ENCODE data around the gene ATXN3.
A peak's percentile ranks its signal among the peaks of the same experiment; 100 is the strongest.

Gene ATXN3

DNA sequence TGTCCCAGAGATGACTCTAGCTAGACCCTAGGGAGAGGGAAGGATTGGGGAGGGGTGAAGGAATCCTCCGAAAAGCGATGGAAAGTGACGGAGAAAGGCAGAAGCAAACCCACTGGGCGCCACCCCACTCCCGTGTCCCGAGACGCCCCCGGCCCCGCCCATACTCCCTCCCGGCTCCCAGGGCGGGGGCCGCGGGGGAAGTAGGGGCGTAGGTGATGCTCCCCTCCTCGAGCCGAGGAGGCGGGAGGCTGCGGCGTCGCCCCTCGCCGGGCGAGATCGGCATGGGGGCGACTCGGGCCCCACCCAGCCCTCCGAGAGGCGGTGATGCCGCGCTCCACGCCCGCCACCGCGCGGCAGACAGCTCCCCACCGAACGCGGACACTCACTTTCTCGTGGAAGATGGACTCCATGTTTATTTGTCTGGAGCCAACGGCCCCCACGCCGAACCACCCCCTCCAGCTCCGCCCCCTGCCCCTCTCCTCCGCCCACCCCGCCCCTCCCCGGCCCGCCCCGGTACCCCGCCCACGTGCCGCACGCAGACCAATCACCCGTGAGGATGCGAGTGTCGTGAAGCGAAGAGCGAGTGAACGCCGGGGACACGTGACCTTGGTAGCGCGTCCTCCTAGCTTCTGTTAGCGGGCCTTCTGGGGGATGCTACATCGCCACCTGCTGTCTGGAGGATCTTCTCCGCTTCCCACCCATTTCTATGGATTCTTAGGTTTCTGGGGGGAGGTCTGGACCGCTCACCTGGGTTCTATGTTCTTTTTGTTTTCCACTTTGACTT, at the start of gene ATXN3:
TSS of gene ATXN3 (minus strand) at position 440 of the 784 bp plus-strand sequence. CDS start at position 410, 30 bp downstream.
- DNase-seq, result peak; percentile 90

DNA sequence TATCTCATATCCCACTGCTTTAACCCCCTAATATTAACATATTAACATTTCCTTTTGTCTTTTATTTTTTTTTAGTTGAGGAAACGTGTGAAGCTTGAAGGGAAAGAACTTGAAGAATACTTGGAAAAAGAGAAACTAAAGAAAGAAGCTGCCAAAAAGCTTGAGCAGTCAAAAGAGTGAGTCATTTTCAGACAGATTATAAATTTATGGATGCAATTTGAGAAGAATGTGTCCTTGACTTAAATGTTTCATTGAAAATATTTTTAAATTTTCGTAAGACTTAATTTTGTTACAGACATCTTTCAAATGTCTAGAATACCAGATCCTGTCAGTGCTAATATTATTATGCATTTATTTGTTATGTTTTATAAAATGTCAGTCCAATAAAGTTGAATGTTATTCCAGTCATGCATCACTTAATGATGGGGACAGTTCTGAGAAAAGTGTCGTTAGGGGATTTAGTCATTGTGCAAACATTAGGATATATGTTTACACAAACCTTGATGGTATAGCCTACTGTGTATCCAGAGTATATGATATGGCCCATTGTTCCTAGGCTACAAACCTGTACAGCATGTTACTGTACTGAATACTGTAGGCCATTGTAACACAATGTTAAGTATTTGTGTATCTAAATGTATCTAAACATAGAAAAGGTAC, 48.0 kb upstream of the ATXN3 start:
- no peak for DNase-seq

DNA sequence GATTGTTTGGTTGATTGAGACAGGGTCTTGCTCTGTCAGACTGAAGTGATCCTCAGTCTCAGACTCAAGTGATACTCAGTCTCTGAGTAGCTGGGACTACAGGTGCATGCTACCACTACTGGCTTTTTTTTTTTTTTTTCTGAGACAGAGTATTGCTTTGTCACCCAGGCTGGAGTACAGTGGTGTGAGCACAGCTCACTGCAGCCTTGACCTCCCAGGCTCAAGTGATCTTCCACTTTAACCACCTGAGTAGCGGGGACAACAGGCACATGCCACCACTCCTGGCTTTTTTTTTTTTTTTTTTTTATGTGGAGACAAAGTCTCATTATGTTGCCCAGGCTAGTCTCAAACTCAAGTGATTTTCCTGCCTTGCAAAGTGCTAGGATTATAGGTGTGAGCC, 47.2 kb upstream of the ATXN3 start:
- DNase-seq, result no peak

DNA sequence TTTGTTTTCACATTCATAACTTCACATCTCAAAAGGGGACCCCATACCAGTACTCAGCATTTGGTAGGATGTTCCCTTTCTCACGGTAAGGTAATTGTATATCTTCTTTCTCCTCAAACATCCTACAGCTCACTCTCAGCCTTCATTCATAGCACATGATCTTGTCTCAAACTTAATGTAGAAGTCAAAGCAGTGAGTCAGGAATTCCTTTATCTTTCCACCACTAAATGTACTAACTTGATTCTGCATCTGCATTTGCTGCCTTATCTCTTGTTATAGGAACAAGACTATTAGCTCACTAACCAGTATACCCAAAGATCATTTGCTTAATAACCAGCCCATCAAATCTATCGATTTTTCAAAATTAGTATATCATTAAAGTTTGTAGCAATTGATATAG, 38.3 kb upstream of the ATXN3 start:
- DNase-seq, result no peak

DNA sequence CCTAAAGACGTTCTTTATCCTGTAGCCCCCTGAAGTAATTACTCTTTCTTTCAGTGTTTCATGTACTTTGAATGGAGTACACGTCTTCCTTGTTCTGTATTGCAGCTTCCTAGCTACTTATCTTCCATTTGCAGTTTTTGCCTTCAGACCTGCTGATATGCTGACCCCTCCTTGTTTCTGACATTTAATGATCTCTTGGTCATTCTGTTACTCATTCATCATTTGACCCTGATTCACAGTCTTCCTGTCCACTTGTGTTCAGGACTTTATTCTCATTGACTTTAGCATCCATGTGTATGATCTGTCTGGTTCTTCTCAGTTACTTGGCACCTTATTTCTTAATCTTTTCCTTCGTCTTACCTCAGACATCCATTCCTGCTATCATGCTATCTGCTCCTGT, 37.6 kb upstream of the ATXN3 start:
- DNase-seq, result no peak

DNA sequence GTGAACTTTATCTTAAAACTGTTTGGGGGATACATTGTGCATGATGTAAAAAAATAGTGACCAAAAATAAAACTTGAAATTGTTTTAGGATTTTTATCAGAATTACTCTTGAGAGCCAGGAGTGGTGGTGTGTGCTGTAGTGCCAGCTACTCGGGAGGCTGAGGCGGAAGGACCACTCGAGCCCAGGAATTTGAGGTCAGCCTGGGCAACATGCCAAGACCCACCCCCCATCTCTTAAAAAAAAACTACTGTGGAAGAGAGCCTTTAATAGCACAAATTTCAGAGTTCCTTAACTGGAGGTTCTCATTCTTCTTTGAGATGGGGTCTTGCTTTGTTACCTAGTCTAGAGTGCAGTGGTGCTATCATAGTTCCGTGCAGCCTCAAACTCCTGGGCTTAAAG, 36.9 kb upstream of the ATXN3 start:
- DNase-seq, result no peak

DNA sequence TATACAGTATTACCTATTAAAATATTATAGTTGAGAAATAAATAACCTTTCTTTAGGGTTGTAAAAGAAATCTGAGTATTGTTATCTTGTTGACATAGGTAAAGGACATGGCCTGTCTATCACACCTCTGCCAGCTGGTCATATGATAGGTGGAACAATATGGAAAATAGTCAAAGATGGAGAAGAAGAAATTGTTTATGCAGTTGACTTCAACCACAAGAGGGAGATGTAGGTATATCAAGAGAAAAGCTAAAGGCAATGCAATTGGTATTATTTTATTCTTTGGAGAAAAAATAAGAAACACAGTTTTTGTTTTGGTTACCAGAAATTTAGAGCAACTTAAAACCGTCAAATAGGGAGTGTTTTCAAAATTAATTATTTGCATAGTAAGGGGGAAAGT, 28.9 kb upstream of the ATXN3 start:
- no peak for DNase-seq

DNA sequence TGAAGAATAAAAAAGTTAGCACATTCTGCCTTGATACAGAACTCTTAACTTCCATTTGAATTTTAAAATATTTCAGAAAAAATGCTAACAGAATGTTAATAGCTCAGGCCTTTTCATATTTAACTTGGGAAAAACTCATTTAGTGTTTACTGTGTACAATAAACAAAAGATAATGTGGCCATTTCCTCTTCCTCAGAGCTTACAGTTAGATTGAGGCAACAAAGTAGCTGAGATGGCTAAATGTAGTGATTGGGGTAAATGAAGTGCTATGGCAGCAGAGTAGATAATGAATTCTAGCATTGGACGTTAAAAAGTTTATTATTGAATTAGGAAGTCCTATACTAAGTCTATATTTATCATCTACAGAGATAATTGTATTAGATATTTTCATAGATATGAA, 28.1 kb upstream of the ATXN3 start:
- no peak for DNase-seq

DNA sequence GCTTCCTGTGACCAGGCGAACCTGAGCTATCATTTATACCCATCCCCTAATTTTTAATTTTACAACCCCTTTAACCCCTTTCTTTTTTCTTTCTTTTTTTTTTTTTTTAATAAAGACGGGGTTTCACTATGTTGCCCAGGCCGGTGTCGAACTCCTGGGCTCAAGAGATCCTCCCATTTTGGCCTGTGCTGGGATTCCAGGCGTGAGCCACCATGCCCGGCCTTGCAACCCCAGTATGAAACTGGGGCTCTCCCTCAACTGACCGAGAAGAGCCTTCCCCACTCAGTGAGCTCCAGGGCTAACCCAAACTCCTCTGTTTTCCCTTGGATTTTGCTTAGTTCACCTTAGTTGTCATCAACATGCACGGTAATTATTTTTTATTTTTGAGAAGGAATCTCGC, 16.4 kb upstream of the ATXN3 start:
- DNase-seq, result no peak

DNA sequence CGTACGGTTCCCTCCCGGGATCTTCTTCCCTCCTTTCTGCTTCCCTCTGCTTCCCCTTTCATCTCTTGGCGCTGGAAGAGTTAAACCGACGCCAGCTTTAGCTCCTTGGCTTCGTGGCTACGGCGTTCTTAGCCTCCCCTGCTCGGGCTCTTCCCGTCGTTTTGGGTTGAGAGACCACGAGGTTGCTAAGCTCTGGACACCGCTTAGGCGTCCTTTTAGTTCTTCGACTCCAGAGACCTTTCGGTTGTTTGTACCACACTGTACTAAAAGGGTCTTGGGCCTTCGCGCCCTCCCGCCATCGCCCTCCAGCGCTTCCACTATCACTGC, 15.9 kb upstream of the ATXN3 start:
- no peak for DNase-seq

DNA sequence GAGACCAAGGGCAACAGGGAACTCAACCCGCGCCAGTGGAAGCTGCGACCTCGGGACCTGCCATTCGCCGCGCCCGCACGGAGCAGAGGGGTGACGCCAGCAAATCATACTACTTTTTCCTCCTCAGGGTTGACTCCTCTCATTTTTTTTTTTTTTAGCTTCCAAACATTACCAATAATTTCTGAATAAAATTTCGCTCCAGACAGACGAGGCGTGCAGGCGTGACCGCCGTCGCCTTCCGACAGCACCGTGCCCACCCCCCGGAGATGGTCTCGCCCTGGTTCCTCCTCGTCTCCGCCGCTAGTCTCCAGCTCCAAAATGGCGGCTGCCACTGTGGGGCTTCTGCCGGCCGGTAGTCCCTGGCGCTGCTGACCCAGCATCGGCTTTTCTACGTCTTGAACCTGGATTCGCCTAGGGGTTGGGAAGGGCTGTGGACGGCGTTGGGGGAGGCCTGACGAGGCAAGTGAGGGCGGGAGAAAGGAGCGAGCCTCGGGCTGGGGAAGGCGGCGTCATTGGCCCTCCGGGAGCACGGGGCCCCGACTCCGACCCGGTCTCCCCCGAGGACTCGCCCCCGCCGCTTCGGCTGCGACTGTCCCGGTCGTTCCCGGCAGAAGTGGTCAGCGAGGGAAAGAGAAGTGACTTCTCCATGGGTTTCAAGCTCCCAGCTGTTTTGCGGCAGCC, 15.4 kb upstream of the ATXN3 start, which contains the start of the genes CPSF2 and NDUFB1:
TSS of gene CPSF2 (plus strand) at position 300 of the 681 bp plus-strand sequence. CDS start 9,016 bp downstream, outside the sequence.
TSS of gene NDUFB1 (minus strand) at position 37 of the 681 bp plus-strand sequence. CDS start 4,069 bp downstream, outside the sequence.
- peak; percentile 57 for DNase-seq

DNA sequence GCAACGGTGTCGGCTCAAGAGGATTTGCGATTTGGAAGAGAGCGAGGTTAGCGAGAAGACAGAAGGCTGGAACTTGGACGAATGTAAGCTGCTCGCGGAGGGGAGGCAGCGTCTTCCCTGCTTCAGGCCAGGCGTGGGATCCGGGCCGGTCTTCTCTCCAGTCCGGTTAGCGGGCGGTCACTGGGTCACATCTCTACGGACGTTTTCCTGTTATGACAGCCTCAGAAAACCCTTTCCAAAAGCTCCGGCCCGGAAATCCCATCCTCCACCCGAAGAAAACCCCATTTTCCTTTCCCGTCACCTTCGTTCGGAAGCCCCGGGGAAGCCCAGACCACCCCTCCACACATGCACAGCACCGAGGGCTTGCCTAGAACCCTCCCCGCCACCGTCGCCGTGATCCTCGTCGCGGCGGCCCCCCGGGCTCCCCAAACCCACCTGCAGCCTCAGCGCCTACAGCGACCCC, 14.9 kb upstream of the ATXN3 start:
- no peak for DNase-seq

DNA sequence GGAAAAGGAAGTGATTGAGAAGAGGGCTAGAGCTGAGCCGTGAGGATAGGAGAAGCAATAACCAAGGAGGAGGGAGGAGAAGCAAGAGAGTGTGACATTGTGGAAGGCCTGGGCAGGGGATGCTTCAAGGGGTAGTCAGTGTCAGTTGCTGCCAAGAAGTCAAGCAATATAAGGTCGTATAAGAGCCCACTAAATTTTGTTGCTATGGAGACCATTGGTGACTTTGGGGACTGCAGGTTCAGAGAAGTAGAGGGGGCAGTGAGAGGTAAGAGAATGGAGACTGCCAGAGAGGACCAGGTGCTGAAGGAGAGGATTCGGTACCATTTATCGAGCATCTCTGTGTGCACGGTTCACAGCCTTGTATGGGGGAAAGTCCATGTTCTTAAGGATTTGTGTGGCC, 3.1 kb upstream of the ATXN3 start:
- no peak for DNase-seq

DNA sequence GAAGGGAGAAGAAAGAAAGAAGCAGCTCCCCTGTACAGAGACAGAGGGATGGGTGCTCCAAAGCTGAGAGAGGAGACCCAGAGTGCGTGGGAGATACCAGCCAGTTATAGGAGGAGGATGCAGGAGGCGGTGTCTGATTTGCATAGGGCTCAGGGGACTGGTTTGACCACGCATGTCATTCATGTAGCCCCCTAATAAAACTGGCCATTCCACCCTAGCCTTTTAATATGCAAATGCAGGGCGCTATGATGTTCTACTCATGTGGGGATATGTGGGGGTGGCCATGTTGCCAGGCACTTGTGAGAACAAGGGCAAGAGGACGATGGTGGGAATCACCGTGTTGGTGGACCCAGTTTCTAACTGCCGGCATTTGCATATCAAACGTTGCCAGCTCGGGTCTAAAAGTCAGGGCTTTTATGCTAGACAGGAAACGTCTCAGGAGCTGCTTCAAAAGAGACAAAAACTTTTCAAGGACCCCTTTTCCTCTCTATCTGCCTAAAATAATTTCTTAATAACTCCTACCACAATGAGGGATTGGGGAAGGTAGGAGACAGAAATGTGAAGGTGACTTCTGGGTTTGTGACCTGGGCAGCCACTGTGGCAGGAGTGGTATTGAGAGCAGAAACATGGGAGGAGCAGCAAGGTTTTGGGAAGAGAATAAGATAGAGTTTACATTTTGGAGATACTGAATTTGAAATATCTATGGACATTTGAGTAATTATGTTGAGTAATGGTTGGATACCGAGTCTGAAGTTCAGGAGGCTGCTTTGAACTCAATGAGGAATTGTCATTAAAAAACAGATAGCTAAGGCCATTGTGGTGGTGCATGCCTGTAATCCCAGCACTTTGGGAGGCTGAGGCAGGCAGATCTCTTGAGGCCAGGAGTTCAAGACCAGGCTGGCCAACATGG, 2.2 kb upstream of the ATXN3 start:
- DNase-seq, result no peak

DNA sequence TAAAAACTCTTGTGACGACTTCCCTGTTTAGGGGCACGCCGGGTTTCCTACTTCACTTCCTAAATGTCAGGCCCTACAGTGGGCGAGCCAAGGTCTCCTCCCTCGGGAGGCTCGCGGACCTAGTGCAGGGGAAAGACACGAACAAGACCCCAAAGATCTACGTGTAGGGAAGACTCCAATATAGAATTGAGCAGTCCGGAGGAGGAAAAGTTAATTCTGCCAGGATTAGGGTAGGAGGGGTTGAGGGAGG, 564 bp downstream of the ATXN3 start:
- no peak for DNase-seq

DNA sequence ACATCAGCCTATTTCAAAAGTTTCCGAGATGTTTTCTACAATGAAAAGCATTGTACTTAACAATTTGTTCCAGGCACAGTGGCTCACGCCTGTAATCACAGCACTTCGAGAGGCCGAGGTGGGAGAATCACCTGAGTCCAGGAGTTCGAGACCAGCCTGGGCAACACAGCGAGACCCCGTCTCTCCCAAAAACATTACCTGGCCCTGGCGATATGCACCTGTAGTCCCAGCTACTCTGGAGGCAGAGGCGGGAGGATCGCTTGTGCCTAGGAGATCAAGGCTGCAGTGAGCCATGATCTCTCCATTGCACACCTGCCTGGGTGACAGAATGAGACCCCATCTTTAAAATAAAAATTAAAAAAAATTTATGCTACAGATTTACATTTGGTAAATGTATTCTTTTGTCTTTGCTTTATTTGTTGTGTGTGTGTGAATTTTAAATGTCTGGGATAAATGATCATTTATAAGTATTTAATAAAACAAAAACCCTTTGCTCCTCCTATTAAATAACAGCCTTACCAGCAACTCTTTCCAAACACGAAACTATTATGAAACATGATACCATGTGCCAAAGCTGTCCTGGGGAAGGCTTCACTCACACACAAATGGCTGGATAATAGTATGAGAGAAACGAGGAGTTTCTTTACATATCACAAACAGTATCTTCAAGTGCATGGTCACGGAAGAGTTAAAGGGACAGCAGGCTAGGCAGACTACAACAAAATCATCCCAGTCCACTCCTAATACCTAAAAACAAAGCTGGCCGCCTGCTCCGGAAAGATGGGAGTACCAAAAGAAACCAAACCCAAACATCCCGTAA, 1.1 kb downstream of the ATXN3 start:
- no peak for DNase-seq

DNA sequence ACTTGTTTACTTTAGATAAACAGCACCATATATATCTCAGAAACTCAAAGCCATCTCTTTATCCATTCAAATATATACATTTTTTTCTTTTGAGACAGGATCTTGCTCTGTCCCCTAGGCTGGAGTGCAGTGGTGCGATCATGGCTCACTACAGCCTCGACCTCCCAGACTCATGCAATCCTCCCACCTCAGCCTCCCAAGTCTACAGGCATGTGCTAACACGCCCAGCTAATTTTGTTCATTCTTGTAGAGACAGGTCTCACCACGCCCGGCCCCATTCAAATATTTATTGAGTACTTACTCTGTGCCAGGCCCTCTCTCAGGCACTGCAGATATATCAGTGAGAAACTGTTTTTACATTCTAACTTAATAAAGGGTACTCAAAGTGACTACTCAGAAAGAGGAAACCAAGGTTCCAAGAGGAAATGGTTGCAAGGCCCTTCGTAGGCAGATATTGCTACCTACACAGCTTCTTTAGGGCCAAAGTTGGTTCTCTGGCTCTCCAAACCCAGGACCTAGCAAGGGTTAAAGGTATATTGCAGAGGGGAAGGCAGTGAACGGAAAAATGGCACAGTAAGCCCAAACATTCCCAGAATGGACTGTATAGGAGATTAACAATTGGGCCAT, 2.9 kb downstream of the ATXN3 start:
- peak; percentile 18 for DNase-seq

DNA sequence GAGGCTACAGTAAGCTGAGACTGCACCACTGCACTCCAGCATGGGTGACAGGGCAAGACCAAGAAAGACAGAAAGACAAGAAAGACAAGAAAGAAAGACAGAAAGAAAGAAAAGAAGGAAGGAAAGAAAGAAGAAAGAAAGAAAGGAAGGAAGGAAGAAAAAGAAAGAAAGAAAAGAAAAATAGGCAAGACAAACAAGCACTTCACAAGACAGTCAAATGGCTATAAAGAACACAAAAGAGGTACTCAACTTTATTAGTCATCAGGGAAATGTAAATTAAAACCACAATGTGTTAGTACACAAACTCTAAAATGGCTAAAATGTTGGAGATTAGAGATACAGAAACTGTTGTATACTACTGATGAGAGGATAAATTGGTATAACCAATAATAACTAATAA, 6.6 kb downstream of the ATXN3 start:
- no peak for DNase-seq

DNA sequence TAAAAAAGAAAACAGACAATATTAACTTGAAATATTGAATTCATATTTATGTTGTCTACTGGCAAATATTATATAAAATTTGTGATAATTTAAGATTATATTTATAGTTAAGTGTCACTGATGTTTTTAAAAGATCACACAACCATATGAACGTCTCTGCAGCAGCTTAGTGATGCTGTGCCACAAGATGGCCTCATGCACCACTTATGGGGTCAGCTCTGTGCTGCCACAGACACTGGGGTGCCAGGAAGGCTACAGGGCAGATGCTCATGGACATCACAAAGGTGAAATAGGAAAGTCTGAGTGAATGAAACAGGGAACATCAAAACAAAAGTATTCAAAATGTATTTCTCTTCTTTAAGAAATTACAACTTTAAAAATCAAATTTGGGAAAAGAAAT, 13.1 kb downstream of the ATXN3 start:
- no peak for DNase-seq

DNA sequence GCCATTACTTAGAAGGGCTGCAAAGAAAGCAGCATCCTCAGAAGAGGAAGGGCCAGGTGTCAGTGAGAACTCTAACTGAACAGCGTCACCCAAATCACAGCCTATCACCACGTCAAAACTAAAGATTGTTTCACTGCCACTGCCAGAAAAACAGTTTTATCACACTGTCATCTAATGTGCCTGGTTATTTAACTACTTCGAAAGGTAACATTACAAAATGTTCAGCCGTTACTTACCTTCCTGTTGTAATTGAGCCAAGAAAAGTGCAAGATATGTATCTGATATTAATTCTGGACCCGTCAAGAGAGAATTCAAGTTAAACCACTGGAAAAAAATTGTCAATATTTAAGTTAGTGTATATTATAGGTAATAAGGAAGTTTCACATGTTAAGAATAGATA, 17.9 kb downstream of the ATXN3 start:
- DNase-seq, result no peak

DNA sequence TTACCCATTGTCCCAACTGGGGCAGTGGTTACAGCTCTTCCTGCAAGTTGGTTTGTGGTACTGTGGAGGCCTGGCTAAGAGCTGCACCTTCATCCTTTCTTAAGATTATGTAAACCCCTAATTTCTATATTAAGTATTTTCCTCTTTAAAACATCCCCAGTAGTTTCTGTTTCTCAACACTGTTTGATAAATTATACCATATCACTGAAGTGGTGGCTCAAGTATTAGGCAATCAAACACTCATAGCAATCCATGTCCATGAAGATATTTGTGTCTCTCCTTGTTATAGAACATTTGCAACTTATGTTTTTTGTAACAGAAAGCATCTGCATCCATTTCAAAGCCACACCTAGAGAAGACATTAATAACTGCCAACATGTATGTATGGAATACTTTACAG, 31.8 kb downstream of the ATXN3 start:
- DNase-seq, result no peak

All from KG1 (cell line).